DMS114 treated with DMSO at 0.1 percent for 48 hours (cell line): Measurements from ENCODE around the gene GOSR2.
"Not testable (repeated sequence)": the region's sequence is repeated elsewhere in the genome, so short reads cannot be mapped to it uniquely, and the experiment has no call there.

Experiments used
- DNase-seq: peaks from one replicate; lab custom pipeline; 2025; ENCODE audit not compliant: unreplicated experiment; lab: John Stamatoyannopoulos, UW

The GOSR2 gene

GRCh38 chr17:46928467-46929261 lies 5.7 kb downstream of the GOSR2 start:
- DNase-seq = no peak

GRCh38 chr17:46929413-46929812 lies 6.5 kb downstream of the GOSR2 start:
- DNase-seq = no peak

GRCh38 chr17:46930051-46930450 lies 7.1 kb downstream of the GOSR2 start:
- DNase-seq = no peak

GRCh38 chr17:46931596-46931995 lies 8.6 kb downstream of the GOSR2 start:
- no peak for DNase-seq

- DNase-seq = no peak
Measured at GRCh38 chr17:46935658-46936266, 12.8 kb downstream of the GOSR2 start.

- peak; percentile 75 for DNase-seq
Measured at GRCh38 chr17:46940692-46941404, 17.9 kb downstream of the GOSR2 start.

- peak; percentile 42 for DNase-seq
Measured at GRCh38 chr17:46942441-46943217, 19.7 kb downstream of the GOSR2 start.

- no peak for DNase-seq
Measured at GRCh38 chr17:46943218-46943500, 20.2 kb downstream of the GOSR2 start.

GRCh38 chr17:46943501-46944393 lies 20.8 kb downstream of the GOSR2 start:
- no peak for DNase-seq

GRCh38 chr17:46944931-46945330 lies 22.0 kb downstream of the GOSR2 start:
- DNase-seq = no peak

GRCh38 chr17:46947216-46947615 lies 24.3 kb downstream of the GOSR2 start:
- no peak for DNase-seq

- DNase-seq = no peak
Measured at GRCh38 chr17:46948544-46948943, 25.6 kb downstream of the GOSR2 start.

- DNase-seq = no peak
Measured at GRCh38 chr17:46949291-46950174, 26.6 kb downstream of the GOSR2 start.

GRCh38 chr17:46950342-46950996 lies 27.5 kb downstream of the GOSR2 start:
- DNase-seq = no peak

GRCh38 chr17:46950997-46951621 lies 28.1 kb downstream of the GOSR2 start:
- DNase-seq = no peak

GRCh38 chr17:46951706-46952105 lies 28.7 kb downstream of the GOSR2 start:
- no peak for DNase-seq

- no peak for DNase-seq
Measured at GRCh38 chr17:46952115-46952514, 29.2 kb downstream of the GOSR2 start.

GRCh38 chr17:46953191-46953590 lies 30.2 kb downstream of the GOSR2 start:
- DNase-seq = not testable (repeated sequence)
